Measurements from ENCODE around the gene ARHGEF7. TPM values are rescaled to one million over a fixed set of nuclear protein-coding genes. Genes with fewer than 3 reads are reported as not detected.

The ARHGEF7 gene
- total RNA-seq, 1 experiment from 2014 or later: 46.2 TPM

- ChIA-PET CTCF (no interaction called here), RAD21 (ENCODE audit: low non-redundant PET in 1 of 2, low total read pairs in 2 of 2, uncharacterized antibody in 2 of 2, unreplicated experiment in 2 of 2) (no interaction called here), POLR2A (no interaction called here)
- peaks cover 3% of the 10 kb centered on the region for H4K20me1 ChIP-seq (ENCODE audit: insufficient read depth)
- H3K4me1 ChIP-seq (ENCODE audit: control insufficient read depth in 1 of 2, insufficient read depth in 2 of 2, low read length in 2 of 2): peaks cover 8 to 19% of the 10 kb centered on the region in 2 experiments; a peak in 3 of 4 replicates
- peaks cover 99% of the 10 kb centered on the region for H3K79me2 ChIP-seq (ENCODE audit: insufficient read depth, low read length)
- H3K9ac ChIP-seq (ENCODE audit: low read length): no peak overlapping the region
- TF ChIP-seq FOSL1 (IDR thresholded peaks at IDR 0.05; ENCODE audit: low read depth): no peak
- no peak for TF ChIP-seq ZBTB33 (IDR thresholded peaks at IDR 0.05; ENCODE audit: extremely low read depth, insufficient replicate concordance, low read length)
- TF ChIP-seq ELF1 (IDR thresholded peaks at IDR 0.05; ENCODE audit: borderline replicate concordance, low read depth): no peak
- TF ChIP-seq POLR2A (IDR thresholded peaks at IDR 0.05; ENCODE audit: borderline replicate concordance, extremely low read depth, insufficient read depth, insufficient read length): no peak
- TF ChIP-seq YY1 (IDR thresholded peaks at IDR 0.05; ENCODE audit: extremely low read depth, insufficient replicate concordance, low read depth, low read length): no peak
- TF ChIP-seq CEBPB (IDR thresholded peaks at IDR 0.05; ENCODE audit: low read depth): no peak
- no peak for TF ChIP-seq SP1 (IDR thresholded peaks at IDR 0.05; ENCODE audit: low read depth)
- TF ChIP-seq CTCF (IDR thresholded peaks at IDR 0.05 in 2 of 3, conservative IDR thresholded peaks at IDR 0.05 in 1 of 3; ENCODE audit: borderline replicate concordance in 1 of 3, insufficient read depth in 1 of 3, low read depth in 2 of 3, low read length in 2 of 3): no peak
- TF ChIP-seq EZH2 (IDR thresholded peaks at IDR 0.05): no peak
- no peak for TF ChIP-seq MAX (IDR thresholded peaks at IDR 0.05)
- TF ChIP-seq EZH2phosphoT487 (IDR thresholded peaks at IDR 0.05; ENCODE audit: borderline replicate concordance): no peak
- BruUV-seq (replicated peaks): no TSS peak
- H3K9me3 ChIP-seq (ENCODE audit: control insufficient read depth in 1 of 2, insufficient read depth in 1 of 2, low read depth in 1 of 2, low read length in 2 of 2): no peaks in the 10 kb centered on the region
- no peak overlapping the region for H2AFZ ChIP-seq (ENCODE audit: low read depth, low read length, poor library complexity, severe bottlenecking)
- no peak overlapping the region for H3K4me2 ChIP-seq (ENCODE audit: low read length)
- H3K4me3 ChIP-seq (replicated peaks in 1 of 2; ENCODE audit: low read depth in 1 of 2, low read length in 2 of 2): no peak overlapping the region
- H3K36me3 ChIP-seq (ENCODE audit: control insufficient read depth in 1 of 2, insufficient read depth in 2 of 2, low read length in 2 of 2): no peaks in the 10 kb centered on the region
- no peak overlapping the region for H3K27ac ChIP-seq (ENCODE audit: low read depth, low read length)
- ATAC-seq (no peak), DNase-seq (ENCODE audit: low read depth, low spot score) (no peak)
- intact Hi-C loops (cut with micrococcal nuclease): no loop called here
- H3K9me2 ChIP-seq (ENCODE audit: insufficient read depth): no peaks in the 10 kb centered on the region
- no peaks in the 10 kb centered on the region for H3K27me3 ChIP-seq (ENCODE audit: insufficient read depth, low read length)
These were observed 71.3 kb downstream of the ARHGEF7 start for GRCh38 chr13:111186305-111186935.
